ENCODE measurements around the gene MYO16.
"Not testable (repeated sequence)": the region's sequence is repeated elsewhere in the genome, so short reads cannot be mapped to it uniquely, and the experiment has no call there.

Gene MYO16

GRCh38 chr13:109036078-109036780 is 406.8 kb downstream of the MYO16 start:
- no peak for DNase-seq (ENCODE audit: low read depth in 3 of 3, low spot score in 1 of 3)

- DNase-seq (ENCODE audit: low read depth in 3 of 3, low spot score in 1 of 3): no peak
These were observed 414.2 kb downstream of the MYO16 start for GRCh38 chr13:109043636-109044035.

- no peak for DNase-seq (ENCODE audit: low read depth in 3 of 3, low spot score in 1 of 3)
These were observed 426.4 kb downstream of the MYO16 start for GRCh38 chr13:109055850-109056249.

GRCh38 chr13:109058087-109058486 is 428.7 kb downstream of the MYO16 start:
- no peak for DNase-seq (ENCODE audit: low read depth in 3 of 3, low spot score in 1 of 3)

GRCh38 chr13:109072505-109072904 is 443.1 kb downstream of the MYO16 start:
- DNase-seq (ENCODE audit: low read depth in 3 of 3, low spot score in 1 of 3): no peak

- DNase-seq (ENCODE audit: low read depth in 3 of 3, low spot score in 1 of 3): no peak
These were observed 445.0 kb downstream of the MYO16 start for GRCh38 chr13:109074436-109074835.

- DNase-seq (ENCODE audit: low read depth in 3 of 3, low spot score in 1 of 3): no peak
These were observed 445.4 kb downstream of the MYO16 start for GRCh38 chr13:109074853-109075252.

- DNase-seq (ENCODE audit: low read depth in 3 of 3, low spot score in 1 of 3): no peak
These were observed 458.7 kb downstream of the MYO16 start for GRCh38 chr13:109087916-109088623.

GRCh38 chr13:109088624-109088917 is 459.2 kb downstream of the MYO16 start:
- no peak for DNase-seq (ENCODE audit: low read depth in 3 of 3, low spot score in 1 of 3)

- DNase-seq (ENCODE audit: low read depth in 3 of 3, low spot score in 1 of 3): no peak
These were observed 461.4 kb downstream of the MYO16 start for GRCh38 chr13:109090796-109091195.

GRCh38 chr13:109091249-109091648 is 461.8 kb downstream of the MYO16 start:
- DNase-seq (ENCODE audit: low read depth in 3 of 3, low spot score in 1 of 3): no peak

GRCh38 chr13:109092186-109092585 is 462.8 kb downstream of the MYO16 start:
- not testable (repeated sequence) for DNase-seq (ENCODE audit: low read depth in 3 of 3, low spot score in 1 of 3)

GRCh38 chr13:109093998-109094397 is 464.6 kb downstream of the MYO16 start:
- no peak for DNase-seq (ENCODE audit: low read depth in 3 of 3, low spot score in 1 of 3)

GRCh38 chr13:109095126-109095525 is 465.7 kb downstream of the MYO16 start:
- no peak for DNase-seq (ENCODE audit: low read depth in 3 of 3, low spot score in 1 of 3)

GRCh38 chr13:109096101-109096500 is 466.7 kb downstream of the MYO16 start:
- DNase-seq (ENCODE audit: low read depth in 3 of 3, low spot score in 1 of 3): no peak

GRCh38 chr13:109100705-109101304 is 471.4 kb downstream of the MYO16 start:
- DNase-seq (ENCODE audit: low read depth in 3 of 3, low spot score in 1 of 3): no peak

GRCh38 chr13:109101550-109102144 is 472.2 kb downstream of the MYO16 start:
- no peak for DNase-seq (ENCODE audit: low read depth in 3 of 3, low spot score in 1 of 3)

GRCh38 chr13:109105899-109106298 is 476.5 kb downstream of the MYO16 start:
- no peak for DNase-seq (ENCODE audit: low read depth in 3 of 3, low spot score in 1 of 3)

GRCh38 chr13:109110159-109110558 is 480.7 kb downstream of the MYO16 start:
- no peak for DNase-seq (ENCODE audit: low read depth in 3 of 3, low spot score in 1 of 3)

GRCh38 chr13:109111141-109111540 is 481.7 kb downstream of the MYO16 start:
- DNase-seq (ENCODE audit: low read depth in 3 of 3, low spot score in 1 of 3): no peak

GRCh38 chr13:109113427-109113826 is 484.0 kb downstream of the MYO16 start:
- DNase-seq (ENCODE audit: low read depth in 3 of 3, low spot score in 1 of 3): no peak

- DNase-seq (ENCODE audit: low read depth in 3 of 3, low spot score in 1 of 3): no peak
These were observed 484.8 kb downstream of the MYO16 start for GRCh38 chr13:109114162-109114561.

Measured in stimulated activated CD4-positive, alpha-beta T cell treated with anti-CD3 and anti-CD28 coated beads, TNF-alpha, amount 100 ng/mL, for 1 hour (primary cell).